Cardiac muscle cell (in vitro differentiated cells and primary cell): ENCODE data around the gene CDCP2. TPM values are rescaled to one million over a fixed set of nuclear protein-coding genes. Genes with fewer than 3 reads are reported as not detected.

Experiments used
- DNase-seq, 2 donors: peaks; one replicate each; pipeline versions ENCODE4 v3.0.0 to v3.0.0-alpha.2; 2010 to 2017; ENCODE audit warnings: low read depth in 1 of 2, low spot score in 1 of 2
- H3K27ac ChIP-seq: fragments of 200-600 bp; sonication (generic); 2 replicates; pipeline ENCODE4 v1.5.1; 2016
- H3K27me3 ChIP-seq: fragments of 200-600 bp; sonication (generic); 2 replicates; pipeline ENCODE4 v1.6.0; 2016; ENCODE audit warnings: control low read depth
- H3K36me3 ChIP-seq: fragments of 200-600 bp; sonication (generic); 2 replicates; pipeline ENCODE4 v1.5.1; 2016; ENCODE audit warnings: control low read depth
- H3K4me1 ChIP-seq: fragments of 200-600 bp; sonication (generic); 2 replicates; pipeline ENCODE4 v1.8.1; 2017; ENCODE audit warnings: low read depth, mild to moderate bottlenecking, mixed run types
- H3K4me3 ChIP-seq: fragments of 200-600 bp; sonication (generic); 2 replicates; pipeline ENCODE4 v1.5.1; 2016; ENCODE audit warnings: mild to moderate bottlenecking
- H3K9me3 ChIP-seq: fragments of 200-600 bp; sonication (generic); 2 replicates; pipeline ENCODE4 v1.5.1; 2017; ENCODE audit warnings: low read depth, mild to moderate bottlenecking, control low read depth
- polyA plus RNA-seq: library from polyadenylated mRNA; unstranded; fragments of >200 nt; fragmentation: Nextera tagmentation; extraction: Ambion mirVana; gene quantifications from 2 replicates; pipeline ENCODE4 v1.2.1, GENCODE V29; 2016
- total RNA-seq: library from RNA; depleted of rRNA; stranded (reverse); fragments of >200 nt; gene quantifications from 2 replicates; pipeline ENCODE4 v1.2.3, GENCODE V29; 2016
- TF ChIP-seq, protein P1 (sequence below): IDR thresholded peaks from 2 replicates; pipeline ENCODE4 v1.5.1; 2012; ENCODE audit warnings: low read depth, mild to moderate bottlenecking, low read length

CDCP2 gene
- total and polyA plus RNA-seq, 2 experiments from 2014 or later, result 0.06 TPM; not detected in 1

GRCh38 chr1:54139711-54140110, 13.1 kb downstream of the CDCP2 start:
- Histone ChIP-seq H3K9me3 (no peaks in the 10 kb centered on the region), H3K27ac (no peak overlapping the region), H3K4me3 (no peak overlapping the region), H3K4me1 (no peaks in the 10 kb centered on the region), H3K27me3 (no peaks in the 10 kb centered on the region), H3K36me3 (no peaks in the 10 kb centered on the region)
- no peak for DNase-seq
- TF ChIP-seq, protein P1, sequence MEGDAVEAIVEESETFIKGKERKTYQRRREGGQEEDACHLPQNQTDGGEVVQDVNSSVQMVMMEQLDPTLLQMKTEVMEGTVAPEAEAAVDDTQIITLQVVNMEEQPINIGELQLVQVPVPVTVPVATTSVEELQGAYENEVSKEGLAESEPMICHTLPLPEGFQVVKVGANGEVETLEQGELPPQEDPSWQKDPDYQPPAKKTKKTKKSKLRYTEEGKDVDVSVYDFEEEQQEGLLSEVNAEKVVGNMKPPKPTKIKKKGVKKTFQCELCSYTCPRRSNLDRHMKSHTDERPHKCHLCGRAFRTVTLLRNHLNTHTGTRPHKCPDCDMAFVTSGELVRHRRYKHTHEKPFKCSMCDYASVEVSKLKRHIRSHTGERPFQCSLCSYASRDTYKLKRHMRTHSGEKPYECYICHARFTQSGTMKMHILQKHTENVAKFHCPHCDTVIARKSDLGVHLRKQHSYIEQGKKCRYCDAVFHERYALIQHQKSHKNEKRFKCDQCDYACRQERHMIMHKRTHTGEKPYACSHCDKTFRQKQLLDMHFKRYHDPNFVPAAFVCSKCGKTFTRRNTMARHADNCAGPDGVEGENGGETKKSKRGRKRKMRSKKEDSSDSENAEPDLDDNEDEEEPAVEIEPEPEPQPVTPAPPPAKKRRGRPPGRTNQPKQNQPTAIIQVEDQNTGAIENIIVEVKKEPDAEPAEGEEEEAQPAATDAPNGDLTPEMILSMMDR, result no peak

GRCh38 chr1:54138994-54139393, 13.8 kb downstream of the CDCP2 start:
- no peak overlapping the region for H3K27ac ChIP-seq

DNA sequence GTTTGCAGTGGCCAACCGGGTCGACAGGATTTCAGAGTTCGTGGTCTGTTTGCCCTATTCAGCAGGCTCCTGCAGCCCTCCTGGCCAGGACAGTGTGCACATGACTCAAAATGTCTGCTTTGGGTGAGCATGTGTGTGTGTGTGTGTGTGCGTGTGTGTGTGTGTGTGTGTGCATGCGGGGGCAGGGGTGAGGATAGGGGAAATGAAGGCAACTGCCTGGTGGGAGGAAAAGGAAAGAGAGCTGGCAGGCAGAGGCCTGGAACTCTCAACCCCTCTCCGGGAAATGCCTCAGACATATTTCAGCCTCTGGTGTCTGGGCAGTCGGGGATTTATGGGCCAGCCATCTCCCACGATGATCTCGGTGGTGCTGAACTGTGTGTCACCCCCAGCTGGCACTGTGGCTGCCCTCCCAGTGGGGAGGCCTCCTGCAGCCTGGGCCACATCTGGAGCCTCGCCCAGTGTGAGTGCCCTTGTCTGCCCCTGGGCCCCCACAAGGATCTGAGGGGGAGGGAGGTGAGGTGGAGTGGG, 15.2 kb downstream of the CDCP2 start:
- H3K27ac ChIP-seq, result no peak overlapping the region
- DNase-seq, result peak in 1 of 2 donors; percentile 69
- TF ChIP-seq, protein P1, result no peak
- H3K4me3 ChIP-seq, result no peak overlapping the region
- no peaks in the 10 kb centered on the region for H3K27me3 ChIP-seq
- no peaks in the 10 kb centered on the region for H3K36me3 ChIP-seq
- H3K4me1 ChIP-seq, result no peaks in the 10 kb centered on the region
- H3K9me3 ChIP-seq, result no peaks in the 10 kb centered on the region

More at GRCh38 chr1:54138994-54139393, 13.8 kb downstream of the CDCP2 start:
- no peak for DNase-seq
- no peaks in the 10 kb centered on the region for H3K36me3 ChIP-seq
- H3K4me3 ChIP-seq, result no peak overlapping the region
- H3K27me3 ChIP-seq, result no peaks in the 10 kb centered on the region
- TF ChIP-seq, protein P1, result no peak
- H3K4me1 ChIP-seq, result no peaks in the 10 kb centered on the region
- H3K9me3 ChIP-seq, result no peaks in the 10 kb centered on the region

- Histone ChIP-seq H3K27ac (no peak overlapping the region), H3K4me3 (no peak overlapping the region)
These were observed 15.8 kb downstream of the CDCP2 start for GRCh38 chr1:54136963-54137533.

DNA sequence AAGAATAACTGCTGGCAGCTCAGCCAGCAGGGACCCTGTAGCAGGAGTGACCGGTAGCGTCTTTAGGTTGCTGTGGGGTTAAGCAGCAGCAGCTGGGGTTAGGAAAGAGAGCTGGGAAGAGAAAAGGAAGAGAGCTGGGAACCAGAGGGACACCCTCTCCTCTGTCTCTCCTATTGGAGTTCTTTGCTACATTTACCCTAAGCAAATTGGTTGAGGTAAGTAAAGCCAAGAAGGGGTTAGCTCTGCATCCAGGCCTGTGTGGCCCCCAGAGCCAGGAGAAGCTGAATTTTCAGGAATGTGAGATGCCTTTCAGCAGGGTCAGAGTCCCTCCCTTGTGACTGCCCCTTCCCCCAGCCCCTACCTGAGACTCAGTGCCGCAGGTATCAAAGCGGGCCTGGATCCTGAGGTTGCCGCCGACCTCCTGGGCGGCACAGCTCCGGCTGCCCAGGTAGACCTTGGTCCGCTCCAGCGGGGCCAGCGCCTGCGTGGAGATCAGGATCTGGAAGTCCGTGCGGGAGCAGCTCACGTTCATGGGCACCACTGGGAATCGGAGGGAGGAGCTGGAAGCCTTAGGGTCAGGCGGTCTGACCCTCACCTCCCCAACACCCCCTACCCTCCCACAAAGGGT, 16.4 kb downstream of the CDCP2 start:
- DNase-seq, result no peak
- TF ChIP-seq, protein P1, result no peak
- no peaks in the 10 kb centered on the region for H3K36me3 ChIP-seq
- H3K27ac ChIP-seq, result no peak overlapping the region
- no peaks in the 10 kb centered on the region for H3K4me1 ChIP-seq
- no peaks in the 10 kb centered on the region for H3K27me3 ChIP-seq
- no peak overlapping the region for H3K4me3 ChIP-seq
- H3K9me3 ChIP-seq, result no peaks in the 10 kb centered on the region

More at GRCh38 chr1:54136963-54137533, 15.8 kb downstream of the CDCP2 start:
- TF ChIP-seq, protein P1, result no peak
- Histone ChIP-seq H3K27me3 (no peaks in the 10 kb centered on the region), H3K9me3 (no peaks in the 10 kb centered on the region), H3K36me3 (no peaks in the 10 kb centered on the region), H3K4me1 (no peaks in the 10 kb centered on the region)
- no peak for DNase-seq
